Measurements from ENCODE around the gene PUS10. TPM values are rescaled to one million over a fixed set of nuclear protein-coding genes. Genes with fewer than 3 reads are reported as not detected.

Gene PUS10
- total and polyA plus RNA-seq, 2 of the 13 experiments (the other 11 are each of a cell fraction or from before 2014, with no cell fraction given) = 41.4 to 44.3 TPM

DNA sequence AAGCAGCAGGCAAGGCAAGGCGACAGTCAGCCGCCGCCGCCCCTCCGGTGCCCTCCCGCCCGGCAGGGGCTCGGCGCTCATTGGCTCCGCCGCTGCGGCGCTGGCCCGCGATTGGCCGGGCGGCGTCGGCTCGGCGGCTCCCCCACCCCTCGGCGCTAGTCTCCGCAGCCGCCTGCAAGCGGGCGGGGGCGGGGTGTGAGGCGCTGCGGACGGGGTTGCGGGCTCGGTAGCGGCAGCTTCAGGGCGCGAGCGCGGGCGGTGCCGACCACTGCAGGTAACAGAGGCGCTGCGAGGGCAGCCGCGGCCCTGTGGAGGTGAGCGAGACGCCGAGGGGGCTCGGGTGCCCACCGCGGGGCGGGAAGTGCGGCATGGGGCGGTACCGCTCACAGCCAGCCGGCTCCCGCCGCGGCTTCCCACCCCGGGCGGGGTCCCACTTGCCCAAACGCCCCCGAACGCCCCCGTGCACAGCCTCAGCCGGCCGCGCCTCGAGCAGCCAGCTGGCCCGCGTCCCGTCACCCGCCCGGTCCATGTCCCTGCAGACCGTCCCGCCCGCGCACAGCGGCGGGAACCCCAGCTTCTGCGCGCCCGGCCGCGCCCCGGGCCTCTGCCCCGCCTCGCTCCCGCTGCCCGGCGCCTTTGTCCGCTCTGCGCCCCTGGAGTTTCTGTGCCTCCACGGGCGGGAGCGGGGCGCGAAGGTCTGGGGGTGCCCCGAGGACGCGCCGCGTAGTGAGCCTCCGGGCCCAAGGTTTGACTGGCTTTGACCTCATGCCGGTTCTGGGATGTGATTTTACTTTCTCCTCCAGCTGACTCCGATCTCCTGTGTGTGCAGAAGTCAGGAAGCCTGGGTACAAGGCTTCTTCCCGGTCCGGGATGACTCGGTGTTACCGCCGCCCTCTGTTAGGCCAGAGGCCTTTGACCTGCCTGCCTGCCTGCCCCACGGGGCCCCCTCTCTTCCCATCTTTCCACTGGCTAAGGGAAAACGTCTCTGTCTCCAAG lies 48.0 kb upstream of the PUS10 start, which contains the start of gene SANBR (continued):
- TF ChIP-seq, protein P1, sequence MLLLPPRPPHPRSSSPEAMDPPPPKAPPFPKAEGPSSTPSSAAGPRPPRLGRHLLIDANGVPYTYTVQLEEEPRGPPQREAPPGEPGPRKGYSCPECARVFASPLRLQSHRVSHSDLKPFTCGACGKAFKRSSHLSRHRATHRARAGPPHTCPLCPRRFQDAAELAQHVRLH (CRISPR knock-in tag; IDR thresholded peaks at IDR 0.05; ENCODE audit: borderline replicate concordance, low read depth) = peak; percentile 19; the same call in 1 of the 2 replicates
- TF ChIP-seq GATAD2A (CRISPR knock-in tag; IDR thresholded peaks at IDR 0.05) = peak; percentile 39; the same call in 1 of the 2 replicates
- TF ChIP-seq RBM22 (optimal IDR thresholded peaks at IDR 0.05; ENCODE audit: low read length) = peak; percentile 74
- TF ChIP-seq, protein P2, sequence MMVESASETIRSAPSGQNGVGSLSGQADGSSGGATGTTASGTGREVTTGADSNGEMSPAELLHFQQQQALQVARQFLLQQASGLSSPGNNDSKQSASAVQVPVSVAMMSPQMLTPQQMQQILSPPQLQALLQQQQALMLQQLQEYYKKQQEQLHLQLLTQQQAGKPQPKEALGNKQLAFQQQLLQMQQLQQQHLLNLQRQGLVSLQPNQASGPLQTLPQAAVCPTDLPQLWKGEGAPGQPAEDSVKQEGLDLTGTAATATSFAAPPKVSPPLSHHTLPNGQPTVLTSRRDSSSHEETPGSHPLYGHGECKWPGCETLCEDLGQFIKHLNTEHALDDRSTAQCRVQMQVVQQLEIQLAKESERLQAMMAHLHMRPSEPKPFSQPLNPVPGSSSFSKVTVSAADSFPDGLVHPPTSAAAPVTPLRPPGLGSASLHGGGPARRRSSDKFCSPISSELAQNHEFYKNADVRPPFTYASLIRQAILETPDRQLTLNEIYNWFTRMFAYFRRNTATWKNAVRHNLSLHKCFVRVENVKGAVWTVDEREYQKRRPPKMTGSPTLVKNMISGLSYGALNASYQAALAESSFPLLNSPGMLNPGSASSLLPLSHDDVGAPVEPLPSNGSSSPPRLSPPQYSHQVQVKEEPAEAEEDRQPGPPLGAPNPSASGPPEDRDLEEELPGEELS (CRISPR knock-in tag; IDR thresholded peaks at IDR 0.05) = no peak; the same call in 1 of the 2 replicates
- no peak for TF ChIP-seq GTF2F1 (IDR thresholded peaks at IDR 0.05; ENCODE audit: low read length)
- no peak for TF ChIP-seq CBFB (CRISPR knock-in tag; IDR thresholded peaks at IDR 0.05)
- no peak for TF ChIP-seq DPF2 (CRISPR knock-in tag; IDR thresholded peaks at IDR 0.05; ENCODE audit: borderline replicate concordance, low read depth)
- TF ChIP-seq RARA (CRISPR knock-in tag; IDR thresholded peaks at IDR 0.05) = peak; percentile 48; the same call in 1 of the 2 replicates
- peak; percentile 18 for TF ChIP-seq ZNF331 (CRISPR knock-in tag; IDR thresholded peaks at IDR 0.05)
- TF ChIP-seq STAG1 (CRISPR knock-in tag; IDR thresholded peaks at IDR 0.05) = no peak
- TF ChIP-seq KDM5B (CRISPR knock-in tag; IDR thresholded peaks at IDR 0.05; ENCODE audit: borderline replicate concordance) = peak; percentile 90; the same call in 1 of the 2 replicates
- TF ChIP-seq, protein P3, sequence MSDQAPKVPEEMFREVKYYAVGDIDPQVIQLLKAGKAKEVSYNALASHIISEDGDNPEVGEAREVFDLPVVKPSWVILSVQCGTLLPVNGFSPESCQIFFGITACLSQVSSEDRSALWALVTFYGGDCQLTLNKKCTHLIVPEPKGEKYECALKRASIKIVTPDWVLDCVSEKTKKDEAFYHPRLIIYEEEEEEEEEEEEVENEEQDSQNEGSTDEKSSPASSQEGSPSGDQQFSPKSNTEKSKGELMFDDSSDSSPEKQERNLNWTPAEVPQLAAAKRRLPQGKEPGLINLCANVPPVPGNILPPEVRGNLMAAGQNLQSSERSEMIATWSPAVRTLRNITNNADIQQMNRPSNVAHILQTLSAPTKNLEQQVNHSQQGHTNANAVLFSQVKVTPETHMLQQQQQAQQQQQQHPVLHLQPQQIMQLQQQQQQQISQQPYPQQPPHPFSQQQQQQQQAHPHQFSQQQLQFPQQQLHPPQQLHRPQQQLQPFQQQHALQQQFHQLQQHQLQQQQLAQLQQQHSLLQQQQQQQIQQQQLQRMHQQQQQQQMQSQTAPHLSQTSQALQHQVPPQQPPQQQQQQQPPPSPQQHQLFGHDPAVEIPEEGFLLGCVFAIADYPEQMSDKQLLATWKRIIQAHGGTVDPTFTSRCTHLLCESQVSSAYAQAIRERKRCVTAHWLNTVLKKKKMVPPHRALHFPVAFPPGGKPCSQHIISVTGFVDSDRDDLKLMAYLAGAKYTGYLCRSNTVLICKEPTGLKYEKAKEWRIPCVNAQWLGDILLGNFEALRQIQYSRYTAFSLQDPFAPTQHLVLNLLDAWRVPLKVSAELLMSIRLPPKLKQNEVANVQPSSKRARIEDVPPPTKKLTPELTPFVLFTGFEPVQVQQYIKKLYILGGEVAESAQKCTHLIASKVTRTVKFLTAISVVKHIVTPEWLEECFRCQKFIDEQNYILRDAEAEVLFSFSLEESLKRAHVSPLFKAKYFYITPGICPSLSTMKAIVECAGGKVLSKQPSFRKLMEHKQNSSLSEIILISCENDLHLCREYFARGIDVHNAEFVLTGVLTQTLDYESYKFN (CRISPR knock-in tag; conservative IDR thresholded peaks at IDR 0.05) = peak; percentile 56
- TF ChIP-seq ESRRA (CRISPR knock-in tag; IDR thresholded peaks at IDR 0.05; ENCODE audit: low read depth) = peak; percentile 72
- no peak for TF ChIP-seq FOXO1 (CRISPR knock-in tag; IDR thresholded peaks at IDR 0.05)
- TF ChIP-seq TFDP1 (CRISPR knock-in tag; IDR thresholded peaks at IDR 0.05; ENCODE audit: borderline replicate concordance) = no peak; the same call in none of the 2 replicates
- no peak; the same call in 1 of the 2 replicates for TF ChIP-seq MEF2D (CRISPR knock-in tag; IDR thresholded peaks at IDR 0.05)
- peak; percentile 87 for TF ChIP-seq ZBTB38 (CRISPR knock-in tag; IDR thresholded peaks at IDR 0.05)
- no peak; the same call in 1 of the 2 replicates for TF ChIP-seq SP140L (CRISPR knock-in tag; IDR thresholded peaks at IDR 0.05; ENCODE audit: borderline replicate concordance)
- TF ChIP-seq NAIF1 (CRISPR knock-in tag; IDR thresholded peaks at IDR 0.05; ENCODE audit: borderline replicate concordance) = peak; percentile 48; the same call in 1 of the 2 replicates

All from HepG2 (cell line).